ENCODE measurements around the gene MN1. TPM values are rescaled to one million over a fixed set of nuclear protein-coding genes. Genes with fewer than 3 reads are reported as not detected.
A peak's percentile ranks its signal among the peaks of the same experiment; 100 is the strongest.

Gene MN1
- total and polyA plus RNA-seq, 8 donors: 0.50 to 6.4 (median 2.8) TPM

- WGBS, 5 donors: 82 to 92% (median 89%) methylated on average over 5 to 8 of the region's 8 CpGs
- intact Hi-C loops (cut with DNase I; ENCODE audit: low total_unique reads): no loop called here
- TF ChIP-seq EP300 (IDR thresholded peaks at IDR 0.05): no peak
- no peak for TF ChIP-seq POLR2AphosphoS5 (IDR thresholded peaks at IDR 0.05)
- TF ChIP-seq POLR2A (IDR thresholded peaks at IDR 0.05): no peak
- TF ChIP-seq, protein P1, sequence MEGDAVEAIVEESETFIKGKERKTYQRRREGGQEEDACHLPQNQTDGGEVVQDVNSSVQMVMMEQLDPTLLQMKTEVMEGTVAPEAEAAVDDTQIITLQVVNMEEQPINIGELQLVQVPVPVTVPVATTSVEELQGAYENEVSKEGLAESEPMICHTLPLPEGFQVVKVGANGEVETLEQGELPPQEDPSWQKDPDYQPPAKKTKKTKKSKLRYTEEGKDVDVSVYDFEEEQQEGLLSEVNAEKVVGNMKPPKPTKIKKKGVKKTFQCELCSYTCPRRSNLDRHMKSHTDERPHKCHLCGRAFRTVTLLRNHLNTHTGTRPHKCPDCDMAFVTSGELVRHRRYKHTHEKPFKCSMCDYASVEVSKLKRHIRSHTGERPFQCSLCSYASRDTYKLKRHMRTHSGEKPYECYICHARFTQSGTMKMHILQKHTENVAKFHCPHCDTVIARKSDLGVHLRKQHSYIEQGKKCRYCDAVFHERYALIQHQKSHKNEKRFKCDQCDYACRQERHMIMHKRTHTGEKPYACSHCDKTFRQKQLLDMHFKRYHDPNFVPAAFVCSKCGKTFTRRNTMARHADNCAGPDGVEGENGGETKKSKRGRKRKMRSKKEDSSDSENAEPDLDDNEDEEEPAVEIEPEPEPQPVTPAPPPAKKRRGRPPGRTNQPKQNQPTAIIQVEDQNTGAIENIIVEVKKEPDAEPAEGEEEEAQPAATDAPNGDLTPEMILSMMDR (IDR thresholded peaks at IDR 0.05): no peak
Measured at GRCh38 chr22:27760474-27760873, 41.1 kb downstream of the MN1 start.

DNA sequence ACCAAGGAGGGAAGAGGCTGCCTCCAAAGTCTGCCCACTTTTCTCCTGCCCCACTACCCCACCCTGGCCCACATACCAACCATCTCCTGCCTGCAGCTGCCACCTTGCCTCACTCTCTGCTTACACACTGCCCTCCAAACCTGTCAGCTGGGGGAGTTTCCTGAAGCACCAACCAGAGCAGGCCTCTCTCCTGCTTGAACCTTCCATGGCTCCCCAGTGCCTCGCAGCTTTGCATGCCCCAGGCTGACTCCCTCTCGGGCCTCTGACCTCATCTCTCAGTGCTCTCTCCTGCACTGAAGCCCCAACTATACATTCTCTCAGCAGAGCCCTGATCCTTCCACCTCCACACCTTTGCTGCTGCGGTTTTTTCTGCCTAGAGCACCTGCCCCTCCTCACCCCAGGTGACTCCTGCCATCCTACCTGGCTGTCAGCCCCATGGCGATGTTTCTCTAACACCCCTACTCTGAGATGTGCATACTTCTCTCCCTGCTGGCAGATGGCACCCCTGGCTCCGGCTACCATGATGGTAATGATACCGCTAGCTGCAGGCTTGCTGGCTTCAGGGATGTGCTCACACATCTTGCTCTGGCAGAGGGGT, 43.5 kb downstream of the MN1 start:
- TF ChIP-seq EP300 (IDR thresholded peaks at IDR 0.05) (no peak), POLR2AphosphoS5 (IDR thresholded peaks at IDR 0.05) (no peak), POLR2A (IDR thresholded peaks at IDR 0.05) (no peak)
- TF ChIP-seq, protein P1 (IDR thresholded peaks at IDR 0.05): no peak
- Histone ChIP-seq H3K4me1 (peaks cover 0 to 18% (median 8%) of the 10 kb centered on the region in 4 donors), H3K36me3 (no peaks in the 10 kb centered on the region), H3K9me3 (no peaks in the 10 kb centered on the region), H3K27me3 (no peaks in the 10 kb centered on the region), H3K4me3 (no peak overlapping the region), H3K27ac (peak overlapping the region in 2 of 5 donors; percentile 4 to 27)
- DNase-seq: no peak
- intact Hi-C loops (cut with DNase I; ENCODE audit: low total_unique reads): no loop called here
- 82 to 91% (median 87%) methylated on average over 6 of the region's 6 CpGs for WGBS, 5 donors

More at GRCh38 chr22:27760474-27760873, 41.1 kb downstream of the MN1 start:
- Histone ChIP-seq H3K27me3 (no peaks in the 10 kb centered on the region), H3K27ac (no peak overlapping the region), H3K36me3 (peaks cover 0 to 1% (median under 1%) of the 10 kb centered on the region in 4 donors), H3K4me1 (peaks cover 0 to 6% (median 3%) of the 10 kb centered on the region in 4 donors), H3K4me3 (no peak overlapping the region), H3K9me3 (no peaks in the 10 kb centered on the region)
- DNase-seq: no peak

GRCh38 chr22:27756212-27756660, 45.3 kb downstream of the MN1 start:
- WGBS, 5 donors: 84 to 89% (median 86%) methylated on average over 15 to 16 of the region's 16 CpGs
- TF ChIP-seq POLR2A (IDR thresholded peaks at IDR 0.05): no peak
- TF ChIP-seq, protein P1 (IDR thresholded peaks at IDR 0.05): no peak

GRCh38 chr22:27755521-27756211, 45.9 kb downstream of the MN1 start:
- H3K27ac ChIP-seq: peak overlapping the region in 1 of 5 donors; percentile 74
- intact Hi-C loops (cut with DNase I; ENCODE audit: low total_unique reads): no loop called here
- H3K27me3 ChIP-seq: no peaks in the 10 kb centered on the region
- no peak overlapping the region for H3K4me3 ChIP-seq
- peaks cover 0 to 23% (median 11%) of the 10 kb centered on the region in 4 donors for H3K4me1 ChIP-seq
- H3K9me3 ChIP-seq: no peaks in the 10 kb centered on the region
- H3K36me3 ChIP-seq: no peaks in the 10 kb centered on the region
- 78 to 81% (median 79%) methylated on average over 19 of the region's 19 CpGs for WGBS, 5 donors
- TF ChIP-seq POLR2A (IDR thresholded peaks at IDR 0.05) (no peak), POLR2AphosphoS5 (IDR thresholded peaks at IDR 0.05) (no peak), EP300 (IDR thresholded peaks at IDR 0.05) (no peak)
- TF ChIP-seq, protein P1 (IDR thresholded peaks at IDR 0.05): no peak
- DNase-seq: no peak

More at GRCh38 chr22:27756212-27756660, 45.3 kb downstream of the MN1 start:
- Histone ChIP-seq H3K4me3 (no peak overlapping the region), H3K4me1 (peaks cover 0 to 20% (median 9%) of the 10 kb centered on the region in 4 donors), H3K36me3 (no peaks in the 10 kb centered on the region), H3K9me3 (no peaks in the 10 kb centered on the region), H3K27me3 (no peaks in the 10 kb centered on the region), H3K27ac (peak overlapping the region in 1 of 5 donors; percentile 4)
- no peak for DNase-seq
- intact Hi-C loops (cut with DNase I; ENCODE audit: low total_unique reads): no loop called here
